HG03354 (cell line): ENCODE results near the gene IL34.

Experiments used
- ATAC-seq: cut with Tn5 transposase; IDR thresholded peaks from one replicate; pipeline ENCODE4 v1.9.1; 2021; ENCODE audit warnings: mild to moderate bottlenecking; ENCODE audit not compliant: unreplicated experiment, poor library complexity, severe bottlenecking

Gene IL34

GRCh38 chr16:70674221-70675014, 28.1 kb downstream of the IL34 start:
- no peak for ATAC-seq

- ATAC-seq, result no peak
These were observed 29.6 kb downstream of the IL34 start for GRCh38 chr16:70675851-70676513.

- ATAC-seq, result no peak
These were observed 30.5 kb downstream of the IL34 start for GRCh38 chr16:70676675-70677498.

GRCh38 chr16:70677499-70678120, 31.3 kb downstream of the IL34 start:
- ATAC-seq, result no peak

- ATAC-seq, result no peak
These were observed 31.9 kb downstream of the IL34 start for GRCh38 chr16:70678121-70678897.

GRCh38 chr16:70678898-70679670, 32.7 kb downstream of the IL34 start:
- ATAC-seq, result no peak

GRCh38 chr16:70679671-70680494, 33.5 kb downstream of the IL34 start:
- ATAC-seq, result no peak

- no peak for ATAC-seq
These were observed 34.4 kb downstream of the IL34 start for GRCh38 chr16:70680495-70681381.

GRCh38 chr16:70681382-70682238, 35.3 kb downstream of the IL34 start:
- ATAC-seq, result no peak

- no peak for ATAC-seq
These were observed 36.1 kb downstream of the IL34 start for GRCh38 chr16:70682239-70683145.

- no peak for ATAC-seq
These were observed 37.0 kb downstream of the IL34 start for GRCh38 chr16:70683146-70683944.

- ATAC-seq, result no peak
These were observed 38.0 kb downstream of the IL34 start for GRCh38 chr16:70684146-70685060.
